H1 (cell line): ENCODE data around the gene GPR150. TPM values are rescaled to one million over a fixed set of nuclear protein-coding genes. Genes with fewer than 3 reads are reported as not detected.

Source experiments
- CTCF ChIA-PET: fragments of 300-600 bp; sonication (Branson Sonifier 250); formaldehyde crosslinking; loops from one replicate; lab custom pipeline; 2021; ENCODE audit not compliant: partially characterized antibody; lab: Charles Lee
- POLR2A ChIA-PET: fragments of 300-600 bp; sonication (Branson Sonifier 250); formaldehyde crosslinking; loops from one replicate; lab custom pipeline; 2021; ENCODE audit warnings: inconsistent platforms; ENCODE audit not compliant: partially characterized antibody; lab: Charles Lee
- DNase-seq, 2 experiments: peaks; one replicate each; pipeline versions ENCODE4 v3.0.0 to v3.0.0-alpha.2; 2010 to 2022; ENCODE audit warnings: low spot score in 2 of 2, low read depth in 1 of 2, mixed read lengths in 1 of 2
- FAIRE-seq: peaks from 2 replicates; lab custom pipeline; 2011; peaks lifted over from hg19 to GRCh38; lab: Jason Lieb, UNC
- H2AFZ ChIP-seq: 2 replicates; pipeline ENCODE4 v1.8.1; 2012; ENCODE audit warnings: low read length, inconsistent platforms
- H2AK5ac ChIP-seq: 2 replicates; pipeline ENCODE4 v1.6.1; 2013; ENCODE audit warnings: low read depth, low read length
- H2BK120ac ChIP-seq: replicated peaks from 2 replicates; pipeline ENCODE3; 2013; ENCODE audit warnings: low read depth, low read length, inconsistent platforms
- H2BK12ac ChIP-seq: 2 replicates; pipeline ENCODE4 v1.6.1; 2013; ENCODE audit warnings: low read depth, low read length
- H2BK15ac ChIP-seq: 2 replicates; pipeline ENCODE4 v1.6.1; 2013; ENCODE audit warnings: low read length
- H2BK20ac ChIP-seq: 2 replicates; pipeline ENCODE4 v1.6.1; 2013; ENCODE audit warnings: low read length
- H2BK5ac ChIP-seq: 2 replicates; pipeline ENCODE4 v1.6.1; 2013; ENCODE audit warnings: low read depth, low read length
- H3K14ac ChIP-seq: 2 replicates; pipeline ENCODE4 v1.6.1; 2013; ENCODE audit warnings: inconsistent platforms; ENCODE audit not compliant: insufficient read length
- H3K18ac ChIP-seq: 2 replicates; pipeline ENCODE4 v1.6.1; 2013; ENCODE audit warnings: low read length; ENCODE audit errors: extremely low read depth
- H3K23ac ChIP-seq: 2 replicates; pipeline ENCODE4 v1.6.1; 2013; ENCODE audit warnings: inconsistent platforms; ENCODE audit not compliant: insufficient read length
- H3K23me2 ChIP-seq: 2 replicates; pipeline ENCODE4 v1.6.1; 2013; ENCODE audit warnings: low read depth, low read length
- H3K27ac ChIP-seq: 2 replicates; pipeline ENCODE4 v1.6.1; 2011; ENCODE audit warnings: low read depth, low read length, inconsistent platforms
- H3K27me3 ChIP-seq, 4 experiments: replicated peaks in 1 of 4; 1 replicate in 1 of 4; 2 replicates in 3 of 4; pipeline versions ENCODE4 v1.6.1 to v1.8.1; 2011 to 2013; ENCODE audit warnings: low read length in 3 of 4, mild to moderate bottlenecking in 3 of 4, inconsistent platforms in 2 of 4, mixed read lengths in 2 of 4, moderate library complexity in 1 of 4; ENCODE audit not compliant: control insufficient read depth in 3 of 4, insufficient read depth in 3 of 4; ENCODE audit errors: extremely low read depth in 1 of 4
- H3K36me3 ChIP-seq, 4 experiments: 2 replicates each; pipeline versions ENCODE4 v1.6.1 to v1.8.1; 2011 to 2013; ENCODE audit warnings: mild to moderate bottlenecking in 4 of 4, low read length in 3 of 4, moderate library complexity in 2 of 4, control low read depth in 1 of 4, inconsistent platforms in 1 of 4; ENCODE audit not compliant: insufficient read depth in 4 of 4, control insufficient read depth in 2 of 4
- H3K4ac ChIP-seq: replicated peaks from 2 replicates; pipeline ENCODE3; 2013; ENCODE audit warnings: low read length, low read depth, mixed read lengths, inconsistent platforms; ENCODE audit not compliant: insufficient read length
- H3K4me1 ChIP-seq, 4 experiments: replicated peaks in 1 of 4; 1 replicate in 1 of 4; 2 replicates in 3 of 4; pipeline versions ENCODE4 v1.6.1 to v1.8.1; 2011 to 2013; ENCODE audit warnings: low read length in 3 of 4, inconsistent platforms in 2 of 4, mixed read lengths in 1 of 4; ENCODE audit not compliant: insufficient read depth in 4 of 4, control insufficient read depth in 3 of 4
- H3K4me2 ChIP-seq, 2 experiments: 2 replicates each; pipeline versions ENCODE4 v1.6.1 to v1.8.1; 2011 to 2013; ENCODE audit warnings: low read depth in 2 of 2, low read length in 2 of 2, control low read depth in 1 of 2, inconsistent platforms in 1 of 2, mild to moderate bottlenecking in 1 of 2; ENCODE audit not compliant: insufficient read depth in 1 of 2
- H3K4me3 ChIP-seq, 4 experiments: fragments of 200-600, 300-600 bp in 1 of 4; sonication (generic), shearing (Covaris generic), sonication (Bioruptor Twin) in 1 of 4; 2 replicates each; pipeline versions ENCODE4 v1.5.1 to v1.8.1; 2011 to 2016; ENCODE audit warnings: low read length in 4 of 4, low read depth in 3 of 4, control low read depth in 2 of 4, inconsistent platforms in 2 of 4, mild to moderate bottlenecking in 2 of 4, mixed read lengths in 1 of 4, moderate library complexity in 1 of 4; ENCODE audit not compliant: insufficient read depth in 2 of 4; ENCODE audit errors: extremely low read depth in 1 of 4
- H3K56ac ChIP-seq: replicated peaks from 2 replicates; pipeline ENCODE3; 2013; ENCODE audit warnings: low read depth, mild to moderate bottlenecking, mixed read lengths, low read length, inconsistent platforms; ENCODE audit not compliant: insufficient read length
- H3K79me1 ChIP-seq: 2 replicates; pipeline ENCODE4 v1.6.1; 2013; ENCODE audit warnings: low read depth, low read length, control low read depth
- H3K79me2 ChIP-seq, 2 experiments: 2 replicates each; pipeline versions ENCODE4 v1.6.1 to v1.8.1; 2012 to 2013; ENCODE audit warnings: low read length in 2 of 2, mild to moderate bottlenecking in 2 of 2, inconsistent platforms in 1 of 2; ENCODE audit not compliant: insufficient read depth in 2 of 2, control insufficient read depth in 1 of 2
- H3K9ac ChIP-seq, 4 experiments: replicated peaks in 1 of 4; 1 replicate in 1 of 4; 2 replicates in 3 of 4; pipeline versions ENCODE4 v1.6.1 to v1.8.1; 2011 to 2013; ENCODE audit warnings: low read depth in 3 of 4, low read length in 3 of 4, control low read depth in 2 of 4, mild to moderate bottlenecking in 2 of 4, moderate library complexity in 2 of 4, inconsistent platforms in 1 of 4; ENCODE audit errors: extremely low read depth in 1 of 4
- H3K9me3 ChIP-seq, 2 experiments: 2 replicates each; pipeline versions ENCODE4 v1.6.1 to v1.8.1; 2012 to 2013; ENCODE audit warnings: mild to moderate bottlenecking in 2 of 2, moderate library complexity in 2 of 2, control low read depth in 1 of 2, inconsistent platforms in 1 of 2, low read depth in 1 of 2, low read length in 1 of 2, mixed read lengths in 1 of 2; ENCODE audit not compliant: insufficient read depth in 2 of 2
- H4K20me1 ChIP-seq, 2 experiments: replicated peaks in 1 of 2; 2 replicates each; pipeline versions ENCODE3 to v1.8.1; 2011 to 2013; ENCODE audit warnings: inconsistent platforms in 2 of 2, low read length in 2 of 2, mild to moderate bottlenecking in 1 of 2; ENCODE audit not compliant: insufficient read depth in 2 of 2, control insufficient read depth in 1 of 2
- H4K5ac ChIP-seq: 2 replicates; pipeline ENCODE4 v1.6.1; 2013; ENCODE audit warnings: low read length, low read depth, mixed read lengths, inconsistent platforms; ENCODE audit not compliant: insufficient read length
- H4K8ac ChIP-seq: 2 replicates; pipeline ENCODE4 v1.8.0; 2013; ENCODE audit warnings: mild to moderate bottlenecking, moderate library complexity, low read length, inconsistent platforms; ENCODE audit not compliant: insufficient read depth; ENCODE audit errors: extremely low read depth
- H4K91ac ChIP-seq: replicated peaks from 2 replicates; pipeline ENCODE3; 2013; ENCODE audit warnings: low read length, mixed read lengths, inconsistent platforms; ENCODE audit not compliant: insufficient read length
- ATF2 ChIP-seq: IDR thresholded peaks from 2 replicates; pipeline ENCODE4 v1.6.1; 2012; ENCODE audit warnings: low read length, inconsistent platforms
- BCL11A ChIP-seq, 2 experiments: IDR thresholded peaks; one replicate each; pipeline ENCODE4 v1.6.1; 2011; ENCODE audit warnings: low read depth in 2 of 2, low read length in 2 of 2, mild to moderate bottlenecking in 2 of 2
- E2F6 ChIP-seq: IDR thresholded peaks from 2 replicates; pipeline ENCODE4 v1.6.1; 2012; ENCODE audit warnings: inconsistent platforms
- GABPA ChIP-seq: IDR thresholded peaks from 2 replicates; pipeline ENCODE4 v1.6.1; 2011; ENCODE audit warnings: mild to moderate bottlenecking, low read length, moderate library complexity, borderline replicate concordance; ENCODE audit not compliant: insufficient read depth
- HDAC6 ChIP-seq: IDR thresholded peaks from one replicate; pipeline ENCODE4 v1.7.1; 2012; ENCODE audit warnings: low read depth, mild to moderate bottlenecking, inconsistent platforms, low read length, moderate library complexity
- KDM1A ChIP-seq: fragments of 200-600, 300-600 bp; sonication (generic); IDR thresholded peaks from 2 replicates; pipeline ENCODE4 v1.7.1; 2016; ENCODE audit warnings: mild to moderate bottlenecking, low read length, borderline replicate concordance
- RBBP5 ChIP-seq: IDR thresholded peaks from 2 replicates; pipeline ENCODE4 v1.7.1; 2012; ENCODE audit warnings: low read depth, mild to moderate bottlenecking, inconsistent platforms, low read length, moderate library complexity, borderline replicate concordance
- SP2 ChIP-seq: IDR thresholded peaks from 2 replicates; pipeline ENCODE4 v1.6.1; 2012; ENCODE audit warnings: mild to moderate bottlenecking, low read length, inconsistent platforms
- USF2 ChIP-seq: IDR thresholded peaks from 2 replicates; pipeline ENCODE4 v1.6.1; 2011; ENCODE audit warnings: low read length, improper control_type of control experiment
- polyA plus RNA-seq, 7 experiments: library from polyadenylated mRNA; depleted of rRNA in 3 of 7; stranded (reverse) in 5 of 7; unstranded in 2 of 7; fragments of >200 nt in 5 of 7; fragments of 200-250 nt in 2 of 7; gene quantifications; 1 replicate in 5 of 7; 2 replicates in 1 of 7; 4 replicates in 1 of 7; pipeline versions ENCODE4 v1.2.1 to v1.2.3, GENCODE V29; 2011 to 2013; ENCODE audit warnings: missing spikeins in 2 of 7, mixed read lengths in 2 of 7
- total RNA-seq: library from RNA; stranded (reverse); fragmentation: NEBNext Ultra II Directional; extraction: Animal tissue kit (Norgen Biotek cat#: 25700); gene quantifications from 2 replicates; pipeline ENCODE4 v1.2.1, GENCODE V29; 2021

GPR150 gene
- total and polyA plus RNA-seq, 2 of the 8 experiments (the other 6 are each of a cell fraction or from before 2014, with no cell fraction given), result 0.14 TPM; not detected in 1

GRCh38 chr5:95667678-95668077, 47.8 kb downstream of the GPR150 start (continued):
- no peak for TF ChIP-seq BCL11A (IDR thresholded peaks at IDR 0.05; ENCODE audit: low read depth in 2 of 2, low read length in 2 of 2)

GRCh38 chr5:95668216-95668615, 48.3 kb downstream of the GPR150 start:
- Histone ChIP-seq H3K27me3 (no peaks in the 10 kb centered on the region), H3K4me1 (no peaks in the 10 kb centered on the region), H3K56ac (no peak overlapping the region), H3K4me3 (no peak overlapping the region), H4K8ac (no peak overlapping the region), H3K4me2 (no peak overlapping the region), H2AK5ac (no peak overlapping the region), H4K5ac (no peak overlapping the region), H3K23me2 (no peaks in the 10 kb centered on the region; the same call in 1 of the 2 replicates), H3K18ac (no peak overlapping the region), H3K9me3 (no peaks in the 10 kb centered on the region), H3K4ac (no peak overlapping the region), H4K20me1 (no peaks in the 10 kb centered on the region), H2BK20ac (no peak overlapping the region), H3K14ac (no peak overlapping the region), H3K9ac (no peak overlapping the region), H2BK5ac (no peak overlapping the region), H3K79me2 (no peaks in the 10 kb centered on the region), H3K23ac (no peak overlapping the region), H2BK120ac (no peak overlapping the region), H3K79me1 (no peaks in the 10 kb centered on the region), H2AFZ (no peak overlapping the region), H2BK12ac (no peak overlapping the region), H3K36me3 (no peaks in the 10 kb centered on the region), H3K27ac (no peak overlapping the region), H4K91ac (no peak overlapping the region), H2BK15ac (no peak overlapping the region)
- DNase-seq, result no peak
- POLR2A ChIA-PET, result no interaction called here
- no peak for FAIRE-seq
- CTCF ChIA-PET, result interaction anchor here (1.6 kb wide), 2 partner anchors 22 to 67 kb away, joined by 3 to 4 read pairs; partner anchors contain the start of gene RFESD
- TF ChIP-seq KDM1A (no peak), HDAC6 (no peak), E2F6 (no peak), RBBP5 (no peak), SP2 (no peak), ATF2 (no peak), GABPA (no peak), USF2 (no peak)
